H1 (cell line): Measurements from ENCODE around the gene GTSE1. TPM values are rescaled to one million over a fixed set of nuclear protein-coding genes. Genes with fewer than 3 reads are reported as not detected.

Source experiments
- CTCF ChIA-PET: fragments of 300-600 bp; sonication (Branson Sonifier 250); formaldehyde crosslinking; loops from one replicate; lab custom pipeline; 2021; ENCODE audit not compliant: partially characterized antibody; lab: Charles Lee
- POLR2A ChIA-PET: fragments of 300-600 bp; sonication (Branson Sonifier 250); formaldehyde crosslinking; loops from one replicate; lab custom pipeline; 2021; ENCODE audit warnings: inconsistent platforms; ENCODE audit not compliant: partially characterized antibody; lab: Charles Lee
- DNase-seq, 2 experiments: peaks; one replicate each; pipeline versions ENCODE4 v3.0.0 to v3.0.0-alpha.2; 2010 to 2022; ENCODE audit warnings: low spot score in 2 of 2, low read depth in 1 of 2, mixed read lengths in 1 of 2
- FAIRE-seq: peaks from 2 replicates; lab custom pipeline; 2011; peaks lifted over from hg19 to GRCh38; lab: Jason Lieb, UNC
- H2AFZ ChIP-seq: 2 replicates; pipeline ENCODE4 v1.8.1; 2012; ENCODE audit warnings: low read length, inconsistent platforms
- H2AK5ac ChIP-seq: 2 replicates; pipeline ENCODE4 v1.6.1; 2013; ENCODE audit warnings: low read depth, low read length
- H2BK120ac ChIP-seq: replicated peaks from 2 replicates; pipeline ENCODE3; 2013; ENCODE audit warnings: low read depth, low read length, inconsistent platforms
- H2BK12ac ChIP-seq: 2 replicates; pipeline ENCODE4 v1.6.1; 2013; ENCODE audit warnings: low read depth, low read length
- H2BK15ac ChIP-seq: 2 replicates; pipeline ENCODE4 v1.6.1; 2013; ENCODE audit warnings: low read length
- H2BK20ac ChIP-seq: 2 replicates; pipeline ENCODE4 v1.6.1; 2013; ENCODE audit warnings: low read length
- H2BK5ac ChIP-seq: 2 replicates; pipeline ENCODE4 v1.6.1; 2013; ENCODE audit warnings: low read depth, low read length
- H3K14ac ChIP-seq: 2 replicates; pipeline ENCODE4 v1.6.1; 2013; ENCODE audit warnings: inconsistent platforms; ENCODE audit not compliant: insufficient read length
- H3K18ac ChIP-seq: 2 replicates; pipeline ENCODE4 v1.6.1; 2013; ENCODE audit warnings: low read length; ENCODE audit errors: extremely low read depth
- H3K23ac ChIP-seq: 2 replicates; pipeline ENCODE4 v1.6.1; 2013; ENCODE audit warnings: inconsistent platforms; ENCODE audit not compliant: insufficient read length
- H3K23me2 ChIP-seq: 2 replicates; pipeline ENCODE4 v1.6.1; 2013; ENCODE audit warnings: low read depth, low read length
- H3K27ac ChIP-seq: 2 replicates; pipeline ENCODE4 v1.6.1; 2011; ENCODE audit warnings: low read depth, low read length, inconsistent platforms
- H3K27me3 ChIP-seq, 4 experiments: replicated peaks in 1 of 4; 1 replicate in 1 of 4; 2 replicates in 3 of 4; pipeline versions ENCODE4 v1.6.1 to v1.8.1; 2011 to 2013; ENCODE audit warnings: low read length in 3 of 4, mild to moderate bottlenecking in 3 of 4, inconsistent platforms in 2 of 4, mixed read lengths in 2 of 4, moderate library complexity in 1 of 4; ENCODE audit not compliant: control insufficient read depth in 3 of 4, insufficient read depth in 3 of 4; ENCODE audit errors: extremely low read depth in 1 of 4
- H3K36me3 ChIP-seq, 4 experiments: 2 replicates each; pipeline versions ENCODE4 v1.6.1 to v1.8.1; 2011 to 2013; ENCODE audit warnings: mild to moderate bottlenecking in 4 of 4, low read length in 3 of 4, moderate library complexity in 2 of 4, control low read depth in 1 of 4, inconsistent platforms in 1 of 4; ENCODE audit not compliant: insufficient read depth in 4 of 4, control insufficient read depth in 2 of 4
- H3K4ac ChIP-seq: replicated peaks from 2 replicates; pipeline ENCODE3; 2013; ENCODE audit warnings: low read length, low read depth, mixed read lengths, inconsistent platforms; ENCODE audit not compliant: insufficient read length
- H3K4me1 ChIP-seq, 4 experiments: replicated peaks in 1 of 4; 1 replicate in 1 of 4; 2 replicates in 3 of 4; pipeline versions ENCODE4 v1.6.1 to v1.8.1; 2011 to 2013; ENCODE audit warnings: low read length in 3 of 4, inconsistent platforms in 2 of 4, mixed read lengths in 1 of 4; ENCODE audit not compliant: insufficient read depth in 4 of 4, control insufficient read depth in 3 of 4
- H3K4me2 ChIP-seq, 2 experiments: 2 replicates each; pipeline versions ENCODE4 v1.6.1 to v1.8.1; 2011 to 2013; ENCODE audit warnings: low read depth in 2 of 2, low read length in 2 of 2, control low read depth in 1 of 2, inconsistent platforms in 1 of 2, mild to moderate bottlenecking in 1 of 2; ENCODE audit not compliant: insufficient read depth in 1 of 2
- H3K4me3 ChIP-seq, 4 experiments: fragments of 200-600, 300-600 bp in 1 of 4; sonication (generic), shearing (Covaris generic), sonication (Bioruptor Twin) in 1 of 4; 2 replicates each; pipeline versions ENCODE4 v1.5.1 to v1.8.1; 2011 to 2016; ENCODE audit warnings: low read length in 4 of 4, low read depth in 3 of 4, control low read depth in 2 of 4, inconsistent platforms in 2 of 4, mild to moderate bottlenecking in 2 of 4, mixed read lengths in 1 of 4, moderate library complexity in 1 of 4; ENCODE audit not compliant: insufficient read depth in 2 of 4; ENCODE audit errors: extremely low read depth in 1 of 4
- H3K56ac ChIP-seq: replicated peaks from 2 replicates; pipeline ENCODE3; 2013; ENCODE audit warnings: low read depth, mild to moderate bottlenecking, mixed read lengths, low read length, inconsistent platforms; ENCODE audit not compliant: insufficient read length
- H3K79me1 ChIP-seq: 2 replicates; pipeline ENCODE4 v1.6.1; 2013; ENCODE audit warnings: low read depth, low read length, control low read depth
- H3K79me2 ChIP-seq, 2 experiments: 2 replicates each; pipeline versions ENCODE4 v1.6.1 to v1.8.1; 2012 to 2013; ENCODE audit warnings: low read length in 2 of 2, mild to moderate bottlenecking in 2 of 2, inconsistent platforms in 1 of 2; ENCODE audit not compliant: insufficient read depth in 2 of 2, control insufficient read depth in 1 of 2
- H3K9ac ChIP-seq, 4 experiments: replicated peaks in 1 of 4; 1 replicate in 1 of 4; 2 replicates in 3 of 4; pipeline versions ENCODE4 v1.6.1 to v1.8.1; 2011 to 2013; ENCODE audit warnings: low read depth in 3 of 4, low read length in 3 of 4, control low read depth in 2 of 4, mild to moderate bottlenecking in 2 of 4, moderate library complexity in 2 of 4, inconsistent platforms in 1 of 4; ENCODE audit errors: extremely low read depth in 1 of 4
- H3K9me3 ChIP-seq, 2 experiments: 2 replicates each; pipeline versions ENCODE4 v1.6.1 to v1.8.1; 2012 to 2013; ENCODE audit warnings: mild to moderate bottlenecking in 2 of 2, moderate library complexity in 2 of 2, control low read depth in 1 of 2, inconsistent platforms in 1 of 2, low read depth in 1 of 2, low read length in 1 of 2, mixed read lengths in 1 of 2; ENCODE audit not compliant: insufficient read depth in 2 of 2
- H4K20me1 ChIP-seq, 2 experiments: replicated peaks in 1 of 2; 2 replicates each; pipeline versions ENCODE3 to v1.8.1; 2011 to 2013; ENCODE audit warnings: inconsistent platforms in 2 of 2, low read length in 2 of 2, mild to moderate bottlenecking in 1 of 2; ENCODE audit not compliant: insufficient read depth in 2 of 2, control insufficient read depth in 1 of 2
- H4K5ac ChIP-seq: 2 replicates; pipeline ENCODE4 v1.6.1; 2013; ENCODE audit warnings: low read length, low read depth, mixed read lengths, inconsistent platforms; ENCODE audit not compliant: insufficient read length
- H4K8ac ChIP-seq: 2 replicates; pipeline ENCODE4 v1.8.0; 2013; ENCODE audit warnings: mild to moderate bottlenecking, moderate library complexity, low read length, inconsistent platforms; ENCODE audit not compliant: insufficient read depth; ENCODE audit errors: extremely low read depth
- H4K91ac ChIP-seq: replicated peaks from 2 replicates; pipeline ENCODE3; 2013; ENCODE audit warnings: low read length, mixed read lengths, inconsistent platforms; ENCODE audit not compliant: insufficient read length
- ASH2L ChIP-seq: fragments of 200-600, 300-600 bp; sonication (generic); IDR thresholded peaks from one replicate; pipeline ENCODE4 v1.7.1; 2017; ENCODE audit warnings: low read length
- CHD1 ChIP-seq: IDR thresholded peaks from 2 replicates; pipeline ENCODE4 v1.6.1; 2012; ENCODE audit warnings: low read depth, low read length, improper control_type of control experiment
- CREB1 ChIP-seq: IDR thresholded peaks from 2 replicates; pipeline ENCODE4 v1.6.1; 2012; ENCODE audit warnings: inconsistent platforms
- EZH2 ChIP-seq: fragments of 200-600 bp; sonication (generic); IDR thresholded peaks from 2 replicates; pipeline ENCODE4 v1.7.1; 2012; ENCODE audit warnings: low read depth, mild to moderate bottlenecking, moderate library complexity, low read length, inconsistent platforms; ENCODE audit not compliant: severe bottlenecking
- GTF2F1 ChIP-seq: IDR thresholded peaks from 2 replicates; pipeline ENCODE4 v1.6.1; 2012; ENCODE audit warnings: low read depth, low read length, improper control_type of control experiment, borderline replicate concordance
- KDM4A ChIP-seq: IDR thresholded peaks from one replicate; pipeline ENCODE4 v1.7.1; 2012; ENCODE audit warnings: low read depth, mild to moderate bottlenecking, moderate library complexity, low read length, inconsistent platforms; ENCODE audit not compliant: severe bottlenecking
- KDM5A ChIP-seq: fragments of 200-600 bp; IDR thresholded peaks from 2 replicates; pipeline ENCODE4 v1.7.1; 2012; ENCODE audit warnings: mild to moderate bottlenecking, low read length, inconsistent platforms, mixed read lengths
- RNF2 ChIP-seq: fragments of 200-900, 300-1000 bp; sonication (generic); IDR thresholded peaks from 2 replicates; pipeline ENCODE4 v1.7.1; 2016; ENCODE audit warnings: borderline replicate concordance, low read depth, mild to moderate bottlenecking, antibody characterized with exemption, low read length; ENCODE audit not compliant: poor library complexity, severe bottlenecking; ENCODE audit errors: missing control alignments
- SAP30 ChIP-seq: fragments of 300-600 bp; sonication (generic); IDR thresholded peaks from 2 replicates; pipeline ENCODE4 v1.7.1; 2012; ENCODE audit warnings: low read length, moderate library complexity, mild to moderate bottlenecking, inconsistent platforms; ENCODE audit not compliant: insufficient read depth, insufficient replicate concordance
- SIN3A ChIP-seq, 2 experiments: IDR thresholded peaks in 1 of 2; conservative IDR thresholded peaks in 1 of 2; 2 replicates each; pipeline ENCODE4 v1.6.1; 2011 to 2012; ENCODE audit warnings: low read length in 2 of 2, improper control_type of control experiment in 1 of 2, low read depth in 1 of 2, mild to moderate bottlenecking in 1 of 2
- WGBS, 2 experiments: shearing (Covaris generic) in 1 of 2; methylation state at CpG; one replicate each; pipeline versions ENCODE4 v1.1.6 to v1.1.7; 2013 to 2015; ENCODE audit warnings: low lambda C conversion rate in 2 of 2, mixed read lengths in 2 of 2, inconsistent platforms in 1 of 2, low coverage in 1 of 2, missing lambda C conversion rate in 1 of 2; ENCODE audit not compliant: insufficient replicate concordance in 2 of 2, insufficient coverage in 1 of 2, insufficient read length in 1 of 2; ENCODE audit errors: extremely low coverage in 1 of 2, missing lambda C conversion rate in 1 of 2; 5-methylcytosine and 5-hydroxymethylcytosine counted together
- polyA plus RNA-seq, 7 experiments: library from polyadenylated mRNA; depleted of rRNA in 3 of 7; stranded (reverse) in 5 of 7; unstranded in 2 of 7; fragments of >200 nt in 5 of 7; fragments of 200-250 nt in 2 of 7; gene quantifications; 1 replicate in 5 of 7; 2 replicates in 1 of 7; 4 replicates in 1 of 7; pipeline versions ENCODE4 v1.2.1 to v1.2.3, GENCODE V29; 2011 to 2013; ENCODE audit warnings: missing spikeins in 2 of 7, mixed read lengths in 2 of 7
- total RNA-seq: library from RNA; stranded (reverse); fragmentation: NEBNext Ultra II Directional; extraction: Animal tissue kit (Norgen Biotek cat#: 25700); gene quantifications from 2 replicates; pipeline ENCODE4 v1.2.1, GENCODE V29; 2021

GTSE1 gene
- total and polyA plus RNA-seq, 2 of the 8 experiments (the other 6 are each of a cell fraction or from before 2014, with no cell fraction given), result 17.5 to 38.6 TPM

DNA sequence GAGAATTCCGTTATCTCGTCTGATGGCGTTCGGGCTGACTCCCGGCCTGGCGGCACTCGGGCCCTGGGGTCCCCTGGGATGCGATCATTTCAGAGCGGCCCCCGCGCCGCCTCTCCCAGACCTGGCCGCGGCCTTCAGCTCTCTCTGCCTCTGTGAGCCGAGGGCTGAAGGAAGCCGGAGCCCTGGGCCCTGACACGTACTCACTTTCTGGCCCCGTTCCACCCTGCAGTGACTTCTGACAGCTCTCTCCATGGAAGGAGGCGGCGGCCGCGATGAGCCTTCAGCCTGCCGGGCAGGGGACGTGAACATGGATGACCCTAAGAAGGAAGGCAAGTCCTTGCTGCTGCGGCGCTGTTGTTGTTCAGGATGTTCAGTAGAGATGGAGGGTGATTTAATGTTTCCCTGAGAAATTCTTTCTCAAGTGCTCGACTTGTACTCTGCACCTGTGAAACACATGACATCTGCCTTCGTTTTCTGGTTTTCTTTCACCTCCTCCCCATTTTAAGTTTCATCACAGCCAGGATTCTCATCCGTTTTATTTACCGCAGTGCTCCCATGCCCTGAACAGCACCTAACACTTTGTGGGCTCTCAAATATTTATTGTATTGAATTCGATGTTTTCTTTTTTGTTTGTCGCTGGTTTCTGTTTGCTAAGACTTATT lies 612 bp downstream of the GTSE1 start:
- peak overlapping the region; percentile 56 to 87 (median 76) for H3K4me3 ChIP-seq
- H2BK15ac ChIP-seq, result no peak overlapping the region
- peaks cover 4 to 6% of the 10 kb centered on the region in 2 experiments for H4K20me1 ChIP-seq
- no peak overlapping the region for H2BK120ac ChIP-seq
- peak; percentile 9 for TF ChIP-seq ASH2L
- TF ChIP-seq RNF2, result no peak
- peak; percentile 41 for TF ChIP-seq KDM4A
- TF ChIP-seq GTF2F1, result no peak
- no peak for TF ChIP-seq CHD1
- TF ChIP-seq CREB1, result no peak
- TF ChIP-seq KDM5A, result 0 out of 2 replicates have a peak, but pooled peaks have one; percentile 28
- peak in 1 of 2 experiments; percentile 62; a peak in 2 of 4 replicates for TF ChIP-seq SIN3A (conservative IDR thresholded peaks at IDR 0.05 in 1 of 2, IDR thresholded peaks at IDR 0.05 in 1 of 2; ENCODE audit: low read depth in 1 of 2, low read length in 2 of 2)
- no peak for TF ChIP-seq EZH2
- peak; percentile 91 for TF ChIP-seq SAP30
- WGBS, 2 experiments, result 11% methylated on average over 31 of the region's 32 CpGs; no CpG with 5 or more reads in 1 of the 2 experiments
- H3K27ac ChIP-seq, result no peak overlapping the region; the same call in 1 of the 2 replicates
- H2BK5ac ChIP-seq, result no peak overlapping the region
- no peak overlapping the region for H3K23ac ChIP-seq
- H3K56ac ChIP-seq, result no peak overlapping the region
- H3K9me3 ChIP-seq, result no peaks in the 10 kb centered on the region
- H3K4ac ChIP-seq, result no peak overlapping the region
- peaks cover 14% of the 10 kb centered on the region for H3K23me2 ChIP-seq
- peaks cover 4% of the 10 kb centered on the region; the same call in 1 of the 2 replicates for H3K79me1 ChIP-seq
- no peak overlapping the region for H2AFZ ChIP-seq
- peak overlapping the region in 3 of 4 experiments; percentile 25 to 35 (median 26); a peak in 5 of 7 replicates for H3K9ac ChIP-seq
- no peak overlapping the region for H4K5ac ChIP-seq
- FAIRE-seq (no peak), DNase-seq (no peak)
- no peak overlapping the region for H2BK12ac ChIP-seq
- H3K18ac ChIP-seq, result no peak overlapping the region
- no peak overlapping the region; the same call in 1 of the 2 replicates for H4K8ac ChIP-seq
- H2BK20ac ChIP-seq, result no peak overlapping the region
- ChIA-PET POLR2A (interaction anchor here (0.7 to 2.2 kb wide), 7 partner anchors 10 to 163 kb away, joined by 3 to 10 read pairs (median 4); partner anchors contain the start of gene TTC38), CTCF (no interaction called here)
- H3K14ac ChIP-seq, result no peak overlapping the region
- H3K27me3 ChIP-seq, result no peaks in the 10 kb centered on the region
- H2AK5ac ChIP-seq, result no peak overlapping the region
- peaks cover 8 to 26% (median 17%) of the 10 kb centered on the region in 4 experiments; a peak in 7 of 8 replicates for H3K36me3 ChIP-seq
- H3K4me2 ChIP-seq, result peak overlapping the region; percentile 79 to 96
- peaks cover 4 to 11% (median 5%) of the 10 kb centered on the region in 4 experiments; a peak in 4 of 7 replicates for H3K4me1 ChIP-seq
- H3K79me2 ChIP-seq, result peaks cover 0 to under 1% of the 10 kb centered on the region in 2 experiments; a peak in 1 of 4 replicates
- H4K91ac ChIP-seq, result no peak overlapping the region
